Stimulated activated CD8-positive, alpha-beta memory T cell treated with anti-CD3 and anti-CD28 coated beads, Interleukin-7, amount 100 ng/mL, for 24 hours (primary cell): ENCODE data around the gene CXCL16.

Experiments used
- DNase-seq: peaks from one replicate; pipeline ENCODE4 v3.0.0-alpha.2; 2020; ENCODE audit warnings: low read depth

The CXCL16 gene, protein sequence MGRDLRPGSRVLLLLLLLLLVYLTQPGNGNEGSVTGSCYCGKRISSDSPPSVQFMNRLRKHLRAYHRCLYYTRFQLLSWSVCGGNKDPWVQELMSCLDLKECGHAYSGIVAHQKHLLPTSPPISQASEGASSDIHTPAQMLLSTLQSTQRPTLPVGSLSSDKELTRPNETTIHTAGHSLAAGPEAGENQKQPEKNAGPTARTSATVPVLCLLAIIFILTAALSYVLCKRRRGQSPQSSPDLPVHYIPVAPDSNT

DNA sequence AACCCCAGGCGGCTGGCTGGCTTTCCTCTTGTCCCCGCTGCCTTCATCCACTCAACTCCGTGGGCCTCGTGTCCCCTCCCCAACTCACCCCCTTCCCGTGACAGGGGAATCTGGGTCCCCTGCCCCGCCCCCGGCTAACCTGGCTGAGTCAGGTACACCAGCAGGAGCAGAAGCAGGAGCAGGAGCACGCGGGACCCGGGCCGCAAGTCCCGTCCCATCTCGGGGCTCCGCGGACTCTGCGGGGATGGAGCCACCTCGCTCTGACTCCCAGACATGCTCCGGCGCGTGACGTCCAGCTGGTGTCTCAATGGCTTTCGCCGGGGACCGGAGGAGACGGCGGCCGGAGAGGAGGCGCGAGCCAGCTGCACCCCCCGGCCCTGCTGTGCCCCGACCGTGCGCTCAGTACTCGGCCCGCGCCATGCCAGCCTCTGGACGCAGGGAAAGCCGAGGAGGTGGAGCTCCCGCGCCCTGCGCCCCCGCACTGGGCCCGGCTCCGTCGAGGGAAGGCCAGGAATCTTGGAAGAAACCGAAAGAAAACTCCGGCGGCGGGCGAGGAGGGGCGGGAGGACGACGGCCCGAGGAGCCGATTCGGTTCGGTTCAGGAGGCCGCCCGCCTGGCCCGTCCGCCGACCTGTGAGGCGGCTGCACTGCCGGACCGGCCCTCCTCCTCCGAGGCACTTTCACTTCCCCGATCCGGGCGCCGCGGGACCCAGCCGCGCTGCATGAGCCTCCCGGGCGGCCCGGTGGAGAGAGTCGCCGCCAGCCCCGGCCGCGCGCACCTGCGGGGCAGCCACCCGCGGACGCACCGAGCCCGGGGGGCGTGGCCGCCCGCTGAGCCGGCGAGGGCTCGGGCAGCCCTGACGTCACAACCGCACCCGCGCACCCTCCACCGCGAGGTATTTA is at the start of gene CXCL16, which contains the start of gene ZMYND15:
TSS of gene CXCL16 (minus strand) at position 807 of the 903 bp plus-strand sequence. CDS start at position 218, 589 bp downstream.
TSS of gene ZMYND15 (plus strand) at position 712 of the 903 bp plus-strand sequence. CDS start 716 bp downstream, outside the sequence.
- no peak for DNase-seq

GRCh38 chr17:4788807-4789700 is 49.3 kb upstream of the CXCL16 start, which contains the start of gene GLTPD2:
TSS of gene GLTPD2 (plus strand) at chr17:4788964. CDS start at chr17:4789012, 48 bp downstream.
- no peak for DNase-seq

- DNase-seq: no peak
Observed at GRCh38 chr17:4788159-4788806, 48.6 kb upstream of the CXCL16 start.

DNA sequence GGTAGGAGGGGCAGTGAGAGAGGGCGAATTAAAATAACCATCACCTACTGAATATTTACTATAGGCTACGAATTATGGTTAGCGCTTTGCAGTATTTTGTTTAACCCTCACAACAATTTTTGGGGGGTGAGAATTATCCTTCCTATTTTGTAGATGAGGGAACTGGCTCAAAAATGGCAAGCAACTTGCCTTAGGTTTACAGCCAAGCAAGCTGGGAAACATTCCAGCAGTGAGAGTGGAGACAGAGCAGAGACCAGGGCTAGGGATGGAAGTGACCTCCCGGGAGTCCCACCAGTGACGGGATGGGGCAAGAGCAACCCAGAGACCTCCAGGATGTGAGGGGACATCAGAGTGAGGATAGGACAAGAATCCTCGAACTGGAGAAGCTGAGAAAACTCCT is 46.8 kb upstream of the CXCL16 start:
- no peak for DNase-seq

GRCh38 chr17:4786106-4786511 is 46.4 kb upstream of the CXCL16 start, which contains the start of gene VMO1:
TSS of gene VMO1 (minus strand) at chr17:4786364. CDS start at chr17:4786352, 12 bp downstream.
- DNase-seq: no peak

DNA sequence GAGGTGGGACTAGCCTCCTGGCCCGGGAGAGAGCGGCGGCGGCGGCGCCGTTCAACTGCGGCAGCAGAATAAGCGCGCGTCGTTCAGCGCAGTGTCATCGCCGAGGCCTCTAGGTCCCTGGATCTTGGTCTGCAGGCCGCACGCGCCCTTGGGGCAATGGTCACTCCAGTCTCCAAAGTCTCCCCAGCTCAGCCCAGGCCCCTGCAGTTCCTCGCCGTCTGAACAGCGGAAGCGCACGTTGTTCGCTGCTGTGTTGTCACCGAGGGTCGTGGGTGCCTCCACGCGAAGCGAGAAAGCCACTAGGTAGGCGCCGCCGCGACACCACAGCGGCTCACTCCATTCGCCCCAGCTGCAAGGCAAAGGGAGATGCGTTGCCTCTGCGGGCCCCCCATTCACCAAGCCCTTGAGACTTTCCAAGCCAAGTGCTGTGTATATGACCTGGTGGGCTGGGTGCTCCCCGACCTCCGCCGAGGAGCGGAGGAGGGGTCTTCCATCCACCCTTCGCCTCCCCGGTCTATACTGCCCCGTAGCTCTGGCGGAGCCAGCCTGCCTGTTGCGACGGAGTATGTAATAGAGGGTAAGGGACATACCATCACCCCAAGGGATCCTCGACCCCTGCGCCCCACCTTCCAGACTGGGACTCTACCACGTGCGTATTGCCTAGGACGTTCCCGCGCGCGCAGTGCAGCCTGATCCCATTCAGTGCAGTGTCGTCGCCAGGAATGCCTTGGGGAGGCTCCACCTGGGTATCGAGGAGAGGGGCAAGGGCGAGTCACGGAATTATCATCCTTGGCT is 45.8 kb upstream of the CXCL16 start:
- DNase-seq: no peak

DNA sequence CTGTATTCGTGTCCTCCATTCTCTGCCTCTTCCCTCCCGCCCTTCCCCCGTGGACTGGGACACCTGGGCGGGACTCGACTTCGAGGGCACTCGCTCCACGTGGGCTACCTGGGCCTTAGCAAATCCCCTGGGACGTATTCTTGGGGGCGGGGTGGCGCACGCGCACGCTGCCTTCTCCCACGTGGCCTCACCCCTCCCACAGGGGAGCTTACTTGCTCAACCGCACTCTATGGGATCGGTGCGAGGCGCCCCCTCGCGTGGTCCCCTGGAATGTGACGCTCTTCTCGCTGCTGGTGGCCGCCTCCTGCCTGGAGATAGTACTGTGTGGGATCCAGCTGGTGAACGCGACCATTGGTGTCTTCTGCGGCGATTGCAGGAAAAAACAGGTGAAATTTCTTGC is 42.9 kb upstream of the CXCL16 start:
- no peak for DNase-seq

- DNase-seq: no peak
Observed at GRCh38 chr17:4780325-4780955, 40.7 kb upstream of the CXCL16 start.

DNA sequence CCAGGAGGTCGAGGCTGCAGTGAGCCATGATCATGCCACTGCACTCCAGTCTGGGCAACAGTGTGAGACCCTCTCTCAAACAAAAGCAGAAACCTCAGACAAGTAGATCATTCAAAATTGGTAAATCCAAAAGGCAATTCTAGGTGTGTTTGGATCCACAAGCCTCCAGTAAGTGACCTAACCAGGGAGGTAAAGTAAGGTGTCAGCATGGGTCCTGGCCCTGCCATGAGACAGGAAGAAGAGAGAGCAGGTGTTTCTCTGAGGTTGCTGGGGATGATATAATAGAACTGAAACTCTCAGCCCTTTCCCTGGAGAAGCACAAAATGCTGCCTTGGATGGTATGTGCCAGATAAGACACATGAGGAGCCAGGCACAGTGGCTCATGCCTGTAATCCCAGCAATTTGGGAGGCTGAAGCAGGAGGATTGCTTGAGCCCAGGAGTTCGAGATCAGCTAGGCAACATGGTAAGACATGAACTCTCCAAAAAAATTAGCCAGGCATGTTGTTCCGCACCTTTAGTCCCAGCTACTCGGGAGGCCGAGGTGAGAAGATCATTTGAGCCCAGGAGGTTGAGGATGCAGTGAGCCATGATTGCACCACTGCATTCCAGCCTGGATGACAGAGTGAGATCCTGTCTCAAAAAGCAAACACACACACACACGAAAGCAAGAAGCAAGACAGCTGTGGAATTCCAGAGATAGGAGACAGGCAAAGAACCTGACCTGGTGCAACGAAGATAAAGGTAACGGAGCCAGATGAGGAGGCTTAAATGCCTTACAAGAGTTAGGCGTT is 38.4 kb upstream of the CXCL16 start:
- no peak for DNase-seq

DNA sequence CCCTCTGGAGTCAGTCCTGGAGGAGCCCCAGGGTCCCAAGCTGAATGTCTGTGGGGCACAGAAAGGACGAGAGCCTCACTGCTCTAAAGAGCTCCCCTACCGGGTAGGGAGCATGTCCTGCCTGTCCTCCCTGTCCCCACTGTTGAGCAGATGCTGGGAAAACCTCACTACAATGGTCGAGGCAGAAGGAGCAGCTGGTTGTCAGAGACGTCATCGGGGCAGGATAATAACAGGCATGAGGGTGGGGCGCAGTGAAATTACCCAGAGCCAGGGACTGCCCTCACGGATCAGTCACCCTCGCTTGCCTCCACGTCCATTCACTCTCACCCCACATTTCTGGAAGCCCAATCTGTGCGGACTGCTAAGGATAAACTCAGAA is 32.5 kb upstream of the CXCL16 start:
- DNase-seq: no peak

GRCh38 chr17:4771519-4772234 is 31.9 kb upstream of the CXCL16 start, which contains the start of gene TM4SF5:
TSS of gene TM4SF5 (plus strand) at chr17:4771886. CDS start at chr17:4771923, 37 bp downstream.
- DNase-seq: no peak

DNA sequence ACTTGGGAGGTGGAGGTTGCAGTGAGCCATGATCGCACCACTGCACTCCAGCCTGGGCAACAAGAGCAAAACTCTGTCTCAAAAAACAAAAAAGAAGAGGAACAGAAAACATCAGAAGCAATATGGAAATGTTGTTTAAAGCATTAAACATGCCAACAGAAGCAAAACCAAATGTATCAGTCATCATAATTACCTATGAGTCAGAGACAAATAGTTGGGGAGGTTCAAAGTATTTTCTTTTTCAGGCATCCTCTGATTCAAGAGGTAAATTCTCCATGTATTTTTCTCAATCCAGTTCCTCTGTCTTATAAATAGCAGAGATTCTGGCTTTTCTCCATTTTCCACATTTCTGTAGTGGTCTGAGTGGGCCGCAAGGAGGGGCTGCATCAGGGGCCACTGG is 29.9 kb upstream of the CXCL16 start:
- DNase-seq: no peak

DNA sequence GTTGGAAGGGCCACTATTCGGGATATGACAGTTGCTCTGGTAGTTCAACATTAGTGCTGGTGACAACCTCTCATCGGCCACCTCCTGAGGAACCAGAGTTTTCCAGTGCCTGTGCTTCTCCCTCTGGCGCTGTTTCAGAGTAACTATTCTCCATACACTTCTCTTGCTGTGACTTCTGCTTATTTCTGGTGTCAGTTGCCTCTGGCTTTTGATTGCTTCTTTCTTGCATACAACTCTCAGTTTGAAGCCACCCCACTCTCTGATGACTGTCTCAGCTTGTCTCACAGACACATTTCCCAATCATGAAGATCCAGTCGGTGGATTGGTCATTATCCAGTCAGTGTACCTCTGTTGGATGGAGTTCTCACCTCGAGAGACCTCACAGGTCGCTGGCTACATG is 28.6 kb upstream of the CXCL16 start:
- DNase-seq: no peak

DNA sequence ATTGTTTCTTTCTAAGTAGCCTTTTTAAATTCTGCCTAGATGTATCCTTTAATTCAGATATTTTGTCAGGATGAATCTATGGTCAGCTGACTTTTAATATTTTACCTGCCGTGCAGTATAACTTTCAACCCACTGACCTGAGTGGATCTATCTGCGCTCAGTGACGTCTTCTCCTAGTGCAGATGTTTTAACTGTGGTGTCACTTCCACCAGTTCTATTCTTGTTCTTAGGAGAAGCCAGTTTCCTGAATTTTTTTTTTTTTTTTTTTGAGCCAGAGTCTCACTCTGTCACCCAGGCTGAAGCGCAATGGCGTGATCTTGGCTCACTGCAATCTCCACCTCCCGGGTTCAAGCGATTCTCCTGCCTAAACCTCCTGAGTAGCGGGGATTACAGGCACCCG is 27.0 kb upstream of the CXCL16 start:
- DNase-seq: no peak

- DNase-seq: no peak
Observed at GRCh38 chr17:4766201-4766600, 26.5 kb upstream of the CXCL16 start.

- DNase-seq: no peak
Observed at GRCh38 chr17:4764595-4764994, 24.9 kb upstream of the CXCL16 start.

DNA sequence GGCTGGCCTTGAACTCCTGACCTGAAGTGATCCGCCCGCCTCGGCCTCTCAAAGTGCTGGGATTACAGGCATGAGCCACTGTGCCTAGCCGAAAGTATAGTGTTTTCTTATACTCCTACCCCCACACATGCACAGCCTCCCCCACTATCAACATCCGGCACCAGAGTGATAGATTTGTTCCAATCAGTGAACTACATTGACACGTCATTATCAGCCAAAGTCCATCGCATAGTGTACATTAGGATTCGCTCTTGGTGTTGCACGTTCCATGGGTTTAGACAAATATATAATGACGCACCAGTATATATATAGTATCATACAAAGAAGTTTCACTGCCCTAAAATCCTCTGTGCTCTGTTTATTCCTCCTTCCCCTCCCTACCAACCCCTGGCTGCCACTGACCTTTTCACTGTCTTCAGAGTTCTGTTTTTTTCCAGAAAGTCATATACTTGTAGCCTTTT is 20.1 kb upstream of the CXCL16 start:
- no peak for DNase-seq

- no peak for DNase-seq
Observed at GRCh38 chr17:4753392-4753791, 13.7 kb upstream of the CXCL16 start.
